HG03469 (cell line): ENCODE data around the gene PSMB7.

Source experiments
- ATAC-seq: cut with Tn5 transposase; IDR thresholded peaks from one replicate; pipeline ENCODE4 v1.9.1; 2021; ENCODE audit warnings: mild to moderate bottlenecking, moderate library complexity, moderate number of reproducible peaks; ENCODE audit not compliant: unreplicated experiment

Gene PSMB7

GRCh38 chr9:124358631-124359030, 56.6 kb downstream of the PSMB7 start:
- ATAC-seq = no peak

GRCh38 chr9:124357721-124358361, 57.4 kb downstream of the PSMB7 start:
- no peak for ATAC-seq

- no peak for ATAC-seq
Observed at GRCh38 chr9:124356745-124357390, 58.4 kb downstream of the PSMB7 start.

- no peak for ATAC-seq
Observed at GRCh38 chr9:124355941-124356744, 59.1 kb downstream of the PSMB7 start.

GRCh38 chr9:124355039-124355940, 60.0 kb downstream of the PSMB7 start:
- ATAC-seq = no peak

GRCh38 chr9:124354346-124355038, 60.8 kb downstream of the PSMB7 start:
- ATAC-seq = no peak

GRCh38 chr9:124353811-124354274, 61.4 kb downstream of the PSMB7 start:
- ATAC-seq = no peak

GRCh38 chr9:124353166-124353768, 62.0 kb downstream of the PSMB7 start:
- ATAC-seq = no peak

- no peak for ATAC-seq
Observed at GRCh38 chr9:124352616-124353015, 62.6 kb downstream of the PSMB7 start.

- ATAC-seq = no peak
Observed at GRCh38 chr9:124351672-124352468, 63.4 kb downstream of the PSMB7 start.

- no peak for ATAC-seq
Observed at GRCh38 chr9:124350494-124351263, 64.6 kb downstream of the PSMB7 start.

GRCh38 chr9:124349675-124350493, 65.4 kb downstream of the PSMB7 start:
- no peak for ATAC-seq

- no peak for ATAC-seq
Observed at GRCh38 chr9:124349267-124349666, 66.0 kb downstream of the PSMB7 start.

- ATAC-seq = no peak
Observed at GRCh38 chr9:124348831-124349230, 66.4 kb downstream of the PSMB7 start.

- no peak for ATAC-seq
Observed at GRCh38 chr9:124348363-124348762, 66.9 kb downstream of the PSMB7 start.

GRCh38 chr9:124347968-124348358, 67.3 kb downstream of the PSMB7 start:
- ATAC-seq = no peak

GRCh38 chr9:124347206-124347967, 67.9 kb downstream of the PSMB7 start:
- ATAC-seq = no peak
